ENCODE measurements around the gene LMBR1. TPM values are rescaled to one million over a fixed set of nuclear protein-coding genes. Genes with fewer than 3 reads are reported as not detected.

LMBR1 gene
- polyA plus RNA-seq, 3 donors, result 14.8 to 24.4 (median 21.2) TPM

- Mint-ChIP-seq H3K36me3 (peaks cover 6 to 10% of the 10 kb centered on the region in 2 donors), H3K9me3 (peaks cover 0 to 2% (median 0%) of the 10 kb centered on the region in 7 donors), H3K27ac (no peak overlapping the region), H3K4me1 (peaks cover 12% of the 10 kb centered on the region), H3K4me3 (no peak overlapping the region), H3K27me3 (ENCODE audit: low read depth in 3 of 3) (no peaks in the 10 kb centered on the region)
- intact Hi-C loops (cut with micrococcal nuclease), result no loop called here
- no peak overlapping the region for H3K4me3 ChIP-seq (replicated peaks in 1 of 3; ENCODE audit: low read depth in 2 of 3, low read length in 3 of 3)
- no peaks in the 10 kb centered on the region for H3K36me3 ChIP-seq (replicated peaks in 1 of 2; ENCODE audit: control insufficient read depth in 1 of 2, insufficient read depth in 2 of 2, low read length in 2 of 2)
- H2AFZ ChIP-seq (ENCODE audit: insufficient read depth, low read depth, low read length, poor library complexity, severe bottlenecking), result no peak overlapping the region
- no peak overlapping the region for H3K9ac ChIP-seq (ENCODE audit: insufficient read depth, low read length, poor library complexity, severe bottlenecking)
- DNase-seq, result no peak
- H3K79me2 ChIP-seq (ENCODE audit: insufficient read depth, low read length), result peaks cover 56% of the 10 kb centered on the region
- H4K20me1 ChIP-seq (ENCODE audit: insufficient read depth, low read length), result peaks cover 38% of the 10 kb centered on the region
- H3K27ac ChIP-seq (ENCODE audit: low read depth in 1 of 2, low read length in 2 of 2), result peak overlapping the region in 1 of 2 donors; percentile 41
- H3K4me2 ChIP-seq (replicated peaks; ENCODE audit: extremely low read depth, low read length, poor library complexity, severe bottlenecking), result no peak overlapping the region
- peaks cover 5 to 9% of the 10 kb centered on the region in 2 donors for H3K4me1 ChIP-seq (ENCODE audit: control insufficient read depth in 1 of 2, insufficient read depth in 2 of 2, low read length in 2 of 2)
- H3K27me3 ChIP-seq (ENCODE audit: control insufficient read depth in 2 of 2, insufficient read depth in 2 of 2, low read length in 2 of 2), result no peaks in the 10 kb centered on the region
- TF ChIP-seq CTCF (IDR thresholded peaks at IDR 0.05), result no peak
- WGBS (ENCODE audit: insufficient coverage), result no CpG with 5 or more reads among the region's 2 CpGs
- H3K9me3 ChIP-seq (replicated peaks in 1 of 2; ENCODE audit: control insufficient read depth in 1 of 2, insufficient read depth in 1 of 2, low read length in 2 of 2), result no peaks in the 10 kb centered on the region
These were observed 49.8 kb downstream of the LMBR1 start for GRCh38 chr7:156843157-156843556.

DNA sequence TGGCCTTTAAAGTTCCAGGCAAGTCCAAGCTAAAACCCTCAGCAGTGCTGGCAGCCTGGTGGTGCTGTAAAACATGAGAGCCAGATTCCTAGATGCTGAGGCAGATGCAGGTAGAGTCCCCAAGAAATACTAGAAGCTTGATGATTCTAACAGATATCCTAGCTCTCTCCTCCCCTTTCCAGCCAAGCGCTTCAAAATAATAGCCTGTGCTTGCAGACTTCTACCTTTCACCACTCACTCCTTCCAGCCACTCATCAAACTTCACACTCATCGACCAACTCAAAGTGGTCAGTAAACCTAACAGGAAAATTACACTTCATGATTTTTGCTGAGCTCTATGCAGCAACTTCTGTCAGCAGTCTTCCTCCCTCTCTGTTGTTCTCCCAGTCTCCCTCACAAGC is 50.2 kb downstream of the LMBR1 start:
- H3K79me2 ChIP-seq (ENCODE audit: insufficient read depth, low read length), result peaks cover 53% of the 10 kb centered on the region
- peak overlapping the region in 1 of 2 donors; percentile 41 for H3K27ac ChIP-seq (ENCODE audit: low read depth in 1 of 2, low read length in 2 of 2)
- no peak overlapping the region for H3K4me2 ChIP-seq (replicated peaks; ENCODE audit: extremely low read depth, low read length, poor library complexity, severe bottlenecking)
- Mint-ChIP-seq H3K27ac (no peak overlapping the region), H3K27me3 (ENCODE audit: low read depth in 3 of 3) (no peaks in the 10 kb centered on the region), H3K4me3 (no peak overlapping the region), H3K36me3 (peaks cover 6 to 7% of the 10 kb centered on the region in 2 donors), H3K4me1 (peaks cover 12% of the 10 kb centered on the region), H3K9me3 (peaks cover 0 to 2% (median 0%) of the 10 kb centered on the region in 7 donors)
- peaks cover 33% of the 10 kb centered on the region for H4K20me1 ChIP-seq (ENCODE audit: insufficient read depth, low read length)
- no peak overlapping the region for H3K9ac ChIP-seq (ENCODE audit: insufficient read depth, low read length, poor library complexity, severe bottlenecking)
- no peak for DNase-seq
- no peak for TF ChIP-seq CTCF (IDR thresholded peaks at IDR 0.05)
- peaks cover 5 to 9% of the 10 kb centered on the region in 2 donors for H3K4me1 ChIP-seq (ENCODE audit: control insufficient read depth in 1 of 2, insufficient read depth in 2 of 2, low read length in 2 of 2)
- H3K9me3 ChIP-seq (replicated peaks in 1 of 2; ENCODE audit: control insufficient read depth in 1 of 2, insufficient read depth in 1 of 2, low read length in 2 of 2), result no peaks in the 10 kb centered on the region
- no peak overlapping the region for H3K4me3 ChIP-seq (replicated peaks in 1 of 3; ENCODE audit: low read depth in 2 of 3, low read length in 3 of 3)
- no peaks in the 10 kb centered on the region for H3K27me3 ChIP-seq (ENCODE audit: control insufficient read depth in 2 of 2, insufficient read depth in 2 of 2, low read length in 2 of 2)
- no peak overlapping the region for H2AFZ ChIP-seq (ENCODE audit: insufficient read depth, low read depth, low read length, poor library complexity, severe bottlenecking)
- H3K36me3 ChIP-seq (replicated peaks in 1 of 2; ENCODE audit: control insufficient read depth in 1 of 2, insufficient read depth in 2 of 2, low read length in 2 of 2), result no peaks in the 10 kb centered on the region
- intact Hi-C loops (cut with micrococcal nuclease), result no loop called here
- 70% methylated on average over 2 of the region's 2 CpGs for WGBS (ENCODE audit: insufficient coverage)

All from CD14-positive monocyte (primary cell).